ENCODE results near the gene ZDHHC18. TPM values are rescaled to one million over a fixed set of nuclear protein-coding genes. Genes with fewer than 3 reads are reported as not detected.
"Not testable (repeated sequence)": the region's sequence is repeated elsewhere in the genome, so short reads cannot be mapped to it uniquely, and the experiment has no call there.

ZDHHC18 gene
- total RNA-seq, 6 donors from 2014 or later: 18.9 to 35.9 (median 24.9) TPM

- Histone ChIP-seq H3K36me3 (peaks cover 0 to 90% (median 56%) of the 10 kb centered on the region in 4 donors), H3K4me1 (peaks cover 0 to 3% (median 0%) of the 10 kb centered on the region in 4 donors), H3K9me3 (no peaks in the 10 kb centered on the region), H3K4me3 (no peak overlapping the region), H3K27me3 (no peaks in the 10 kb centered on the region), H3K27ac (peak overlapping the region in 1 of 4 donors; percentile 20)
- DNase-seq (no peak), ATAC-seq (ENCODE audit: low FRiP score in 2 of 2) (no peak)
- no peak for TF ChIP-seq CTCF (IDR thresholded peaks at IDR 0.05)
- no peak for TF ChIP-seq POLR2AphosphoS5 (IDR thresholded peaks at IDR 0.05)
- no peak for TF ChIP-seq EP300 (IDR thresholded peaks at IDR 0.05)
- TF ChIP-seq POLR2A (IDR thresholded peaks at IDR 0.05): no peak
- 75 to 78% methylated on average over 6 to 8 of the region's 8 CpGs for WGBS, 2 donors
Measured at GRCh38 chr1:26838474-26839338, 12.2 kb downstream of the ZDHHC18 start.

- ATAC-seq (ENCODE audit: low FRiP score in 2 of 2): no peak
- WGBS, 2 donors: 91 to 95% methylated on average over 1 of the region's 1 CpG
- H3K4me3 ChIP-seq: no peak overlapping the region
- no peak overlapping the region for H3K27ac ChIP-seq
- TF ChIP-seq POLR2A (IDR thresholded peaks at IDR 0.05): no peak
- no peak for TF ChIP-seq POLR2AphosphoS5 (IDR thresholded peaks at IDR 0.05)
- TF ChIP-seq CTCF (IDR thresholded peaks at IDR 0.05): no peak
- no peak for TF ChIP-seq EP300 (IDR thresholded peaks at IDR 0.05)
- no peak for DNase-seq
- H3K9me3 ChIP-seq: no peaks in the 10 kb centered on the region
- H3K27me3 ChIP-seq: no peaks in the 10 kb centered on the region
- H3K4me1 ChIP-seq: no peaks in the 10 kb centered on the region
- peaks cover 0 to 88% (median 50%) of the 10 kb centered on the region in 4 donors for H3K36me3 ChIP-seq
Measured at GRCh38 chr1:26839339-26839722, 12.8 kb downstream of the ZDHHC18 start.

- Histone ChIP-seq H3K36me3 (peaks cover 0 to 84% (median 47%) of the 10 kb centered on the region in 4 donors), H3K4me1 (peaks cover 0 to 3% (median 0%) of the 10 kb centered on the region in 4 donors), H3K27ac (no peak overlapping the region), H3K27me3 (no peaks in the 10 kb centered on the region), H3K9me3 (no peaks in the 10 kb centered on the region), H3K4me3 (no peak overlapping the region)
- ATAC-seq (ENCODE audit: low FRiP score in 2 of 2) (peak in 1 of 2 donors; percentile 34), DNase-seq (no peak)
- WGBS, 2 donors: 67 to 76% methylated on average over 2 to 6 of the region's 6 CpGs
- no peak for TF ChIP-seq POLR2A (IDR thresholded peaks at IDR 0.05)
- TF ChIP-seq POLR2AphosphoS5 (IDR thresholded peaks at IDR 0.05): no peak
- no peak for TF ChIP-seq CTCF (IDR thresholded peaks at IDR 0.05)
- no peak for TF ChIP-seq EP300 (IDR thresholded peaks at IDR 0.05)
Measured at GRCh38 chr1:26839779-26840178, 13.3 kb downstream of the ZDHHC18 start.

- no peak for TF ChIP-seq EP300 (IDR thresholded peaks at IDR 0.05)
- no peak for TF ChIP-seq POLR2A (IDR thresholded peaks at IDR 0.05)
- TF ChIP-seq CTCF (IDR thresholded peaks at IDR 0.05): no peak
- no peak for TF ChIP-seq POLR2AphosphoS5 (IDR thresholded peaks at IDR 0.05)
- DNase-seq: peak in 1 of 2 donors; percentile 64
Measured at GRCh38 chr1:26844424-26845196, 18.1 kb downstream of the ZDHHC18 start.

GRCh38 chr1:26847826-26848225 is 21.3 kb downstream of the ZDHHC18 start:
- not testable (repeated sequence) for H3K4me1 ChIP-seq; ATAC-seq (ENCODE audit: low FRiP score in 2 of 2); H3K9me3 ChIP-seq; DNase-seq; H3K4me3 ChIP-seq; H3K27me3 ChIP-seq
- Histone ChIP-seq H3K36me3 (peaks cover 14 to 80% (median 55%) of the 10 kb centered on the region in 4 donors), H3K27ac (peak overlapping the region in 1 of 4 donors; percentile 10)
- WGBS, 2 donors: 94 to 99% methylated on average over 6 of the region's 6 CpGs

More at GRCh38 chr1:26844424-26845196, 18.1 kb downstream of the ZDHHC18 start:
- Histone ChIP-seq H3K9me3 (no peaks in the 10 kb centered on the region), H3K4me3 (no peak overlapping the region), H3K4me1 (peaks cover 0 to 9% (median 0%) of the 10 kb centered on the region in 4 donors), H3K27ac (no peak overlapping the region), H3K27me3 (no peaks in the 10 kb centered on the region), H3K36me3 (peaks cover 2 to 75% (median 41%) of the 10 kb centered on the region in 4 donors)
- WGBS, 2 donors: 72 to 75% methylated on average over 13 of the region's 13 CpGs
- no peak for ATAC-seq (ENCODE audit: low FRiP score in 2 of 2)
